HG03280 (cell line): ENCODE results near the gene KRTAP9-1.
"Not testable (repeated sequence)": the region's sequence is repeated elsewhere in the genome, so short reads cannot be mapped to it uniquely, and the experiment has no call there.

Experiments
- ATAC-seq: cut with Tn5 transposase; IDR thresholded peaks from one replicate; pipeline ENCODE4 v1.9.1; 2021; ENCODE audit warnings: mild to moderate bottlenecking, moderate library complexity; ENCODE audit not compliant: unreplicated experiment

The KRTAP9-1 gene

GRCh38 chr17:41178843-41179616 lies 10.7 kb upstream of the KRTAP9-1 start:
- ATAC-seq, result no peak

- no peak for ATAC-seq
Observed at GRCh38 chr17:41184480-41184961, 5.2 kb upstream of the KRTAP9-1 start, which contains the start of gene KRTAP4-1. Gene KRTAP4-1 (minus strand): TSS chr17:41184911. CDS start chr17:41184854, 57 bp downstream.

GRCh38 chr17:41185001-41185400 lies 4.7 kb upstream of the KRTAP9-1 start:
- ATAC-seq, result no peak

- ATAC-seq, result no peak
Observed at GRCh38 chr17:41186872-41187271, 2.8 kb upstream of the KRTAP9-1 start.

GRCh38 chr17:41190328-41190727 lies 641 bp downstream of the KRTAP9-1 start:
- no peak for ATAC-seq

- no peak for ATAC-seq
Observed at GRCh38 chr17:41196068-41196467, 6.4 kb downstream of the KRTAP9-1 start.

GRCh38 chr17:41199421-41200078 lies 9.9 kb downstream of the KRTAP9-1 start:
- ATAC-seq, result no peak

GRCh38 chr17:41211845-41212466 lies 22.3 kb downstream of the KRTAP9-1 start:
- ATAC-seq, result no peak

GRCh38 chr17:41212524-41213169 lies 23.0 kb downstream of the KRTAP9-1 start:
- ATAC-seq, result no peak

GRCh38 chr17:41215681-41216080 lies 26.0 kb downstream of the KRTAP9-1 start:
- ATAC-seq, result no peak

- no peak for ATAC-seq
Observed at GRCh38 chr17:41223821-41224220, 34.1 kb downstream of the KRTAP9-1 start.

GRCh38 chr17:41226051-41226450 lies 36.4 kb downstream of the KRTAP9-1 start:
- ATAC-seq, result no peak

GRCh38 chr17:41226598-41227095 lies 37.0 kb downstream of the KRTAP9-1 start, which contains the start of gene KRTAP9-2:
Gene KRTAP9-2 (plus strand): TSS chr17:41226648. CDS start chr17:41226655, 7 bp downstream.
- ATAC-seq, result not testable (repeated sequence)

GRCh38 chr17:41230094-41230493 lies 40.4 kb downstream of the KRTAP9-1 start:
- no peak for ATAC-seq

GRCh38 chr17:41231731-41232130 lies 42.0 kb downstream of the KRTAP9-1 start:
- no peak for ATAC-seq

- not testable (repeated sequence) for ATAC-seq
Observed at GRCh38 chr17:41232399-41233105, 42.9 kb downstream of the KRTAP9-1 start, which contains the start of gene KRTAP9-3. Gene KRTAP9-3 (plus strand): TSS chr17:41232449. CDS start chr17:41232502, 53 bp downstream.

- ATAC-seq, result not testable (repeated sequence)
Observed at GRCh38 chr17:41237116-41237515, 47.4 kb downstream of the KRTAP9-1 start.

GRCh38 chr17:41237949-41238437 lies 48.3 kb downstream of the KRTAP9-1 start, which contains the start of gene KRTAP9-8:
Gene KRTAP9-8 (plus strand): TSS chr17:41237999. CDS start chr17:41238052, 53 bp downstream.
- not testable (repeated sequence) for ATAC-seq
